SK-N-SH (cell line): ENCODE measurements around the gene VPS9D1. TPM values are rescaled to one million over a fixed set of nuclear protein-coding genes. Genes with fewer than 3 reads are reported as not detected.

ENCODE experiments used
- CTCF ChIA-PET: fragments of 300-600, 350-600 bp; formaldehyde crosslinking; extraction: SDS; loops from one replicate; lab custom pipeline; 2021; lab: Yijun Ruan, JAX
- POLR2A ChIA-PET: fragments of 350-600 bp; sonication (Branson Sonifier 250); formaldehyde crosslinking; extraction: SDS; loops from one replicate; lab custom pipeline; 2020; ENCODE audit warnings: antibody characterized with exemption, inconsistent platforms; lab: Yijun Ruan, JAX
- DNase-seq: peaks from one replicate; pipeline ENCODE4 v3.0.0; 2012
- H2AFZ ChIP-seq: fragments of 200-600 bp; sonication (generic); 2 replicates; pipeline ENCODE4 v1.8.1; 2016; ENCODE audit warnings: antibody characterized with exemption, mild to moderate bottlenecking, low read depth
- H3F3A ChIP-seq: fragments of 200-600 bp; sonication (generic); replicated peaks from 2 replicates; pipeline ENCODE3; 2016; ENCODE audit warnings: antibody characterized with exemption, mild to moderate bottlenecking; ENCODE audit not compliant: insufficient read depth
- H3K27ac ChIP-seq, 2 experiments: fragments of 200-500 bp in 1 of 2; fragments of 200-600 bp in 1 of 2; sonication (Bioruptor generic) in 1 of 2; sonication (generic), shearing (Covaris generic) in 1 of 2; 2 replicates each; pipeline versions ENCODE4 v1.5.1 to v1.6.1; 2014 to 2016; ENCODE audit warnings: low read depth in 2 of 2, inconsistent platforms in 1 of 2, low read length in 1 of 2, mild to moderate bottlenecking in 1 of 2, mixed read lengths in 1 of 2
- H3K27me3 ChIP-seq: fragments of 200-600 bp; sonication (generic), shearing (Covaris generic); 2 replicates; pipeline ENCODE4 v1.6.1; 2016; ENCODE audit warnings: mixed run types; ENCODE audit not compliant: insufficient read depth
- H3K36me3 ChIP-seq, 2 experiments: fragments of 200-500 bp in 1 of 2; fragments of 200-600 bp in 1 of 2; sonication (Bioruptor generic) in 1 of 2; sonication (generic) in 1 of 2; replicated peaks in 1 of 2; 2 replicates each; pipeline versions ENCODE3 to v1.5.1; 2014 to 2016; ENCODE audit warnings: low read length in 1 of 2, mild to moderate bottlenecking in 1 of 2; ENCODE audit not compliant: insufficient read depth in 2 of 2, control insufficient read depth in 1 of 2
- H3K4me1 ChIP-seq, 2 experiments: fragments of 200-500 bp in 1 of 2; fragments of 200-600 bp in 1 of 2; sonication (Bioruptor generic) in 1 of 2; sonication (generic), shearing (Covaris generic) in 1 of 2; 2 replicates each; pipeline versions ENCODE4 v1.5.1 to v1.6.1; 2014 to 2016; ENCODE audit warnings: low read depth in 1 of 2, low read length in 1 of 2, mixed run types in 1 of 2; ENCODE audit not compliant: insufficient read depth in 2 of 2, control insufficient read depth in 1 of 2
- H3K4me2 ChIP-seq: fragments of 200-600 bp; sonication (generic), shearing (Covaris generic); 2 replicates; pipeline ENCODE4 v1.6.1; 2017; ENCODE audit warnings: mixed run types
- H3K4me3 ChIP-seq, 2 experiments: fragments of 200-500 bp in 1 of 2; fragments of 200-600 bp in 1 of 2; sonication (Bioruptor generic) in 1 of 2; sonication (generic), shearing (Covaris generic) in 1 of 2; 2 replicates each; pipeline versions ENCODE4 v1.5.1 to v1.8.1; 2014 to 2016; ENCODE audit warnings: low read depth in 2 of 2, inconsistent platforms in 1 of 2, low read length in 1 of 2, mild to moderate bottlenecking in 1 of 2, mixed read lengths in 1 of 2, moderate library complexity in 1 of 2
- H3K79me2 ChIP-seq: fragments of 200-600 bp; sonication (generic); 2 replicates; pipeline ENCODE4 v1.8.1; 2017; ENCODE audit warnings: mild to moderate bottlenecking; ENCODE audit not compliant: insufficient read depth
- H3K9ac ChIP-seq: fragments of 200-600 bp; sonication (generic); 2 replicates; pipeline ENCODE4 v1.6.1; 2017; ENCODE audit warnings: mixed run types
- H3K9me2 ChIP-seq: fragments of 200-600 bp; sonication (generic); 2 replicates; pipeline ENCODE4 v1.6.1; 2017; ENCODE audit warnings: mixed run types
- H3K9me3 ChIP-seq: fragments of 200-600 bp; sonication (generic); 2 replicates; pipeline ENCODE4 v1.6.1; 2017; ENCODE audit warnings: mixed run types, mild to moderate bottlenecking, moderate library complexity
- H4K20me1 ChIP-seq: fragments of 200-600 bp; sonication (generic); 2 replicates; pipeline ENCODE4 v1.6.1; 2017; ENCODE audit warnings: mild to moderate bottlenecking, mixed run types; ENCODE audit not compliant: insufficient read depth
- CHD2 ChIP-seq: fragments of 150-350 bp; IDR thresholded peaks from 2 replicates; pipeline ENCODE4 v1.6.1; 2018; ENCODE audit warnings: low read length; ENCODE audit not compliant: partially characterized antibody
- ELF1 ChIP-seq: IDR thresholded peaks from 2 replicates; pipeline ENCODE4 v1.4.0; 2012
- EZH2phosphoT487 ChIP-seq: fragments of 200-600 bp; sonication (generic); IDR thresholded peaks from 2 replicates; pipeline ENCODE4 v1.6.1; 2017; ENCODE audit warnings: low read depth, mixed run types, mild to moderate bottlenecking, antibody characterized with exemption, moderate library complexity, borderline replicate concordance
- FOXJ3 ChIP-seq: sonication (generic); formaldehyde crosslinking; IDR thresholded peaks from 2 replicates; pipeline ENCODE4 v1.5.1; 2020; ENCODE audit warnings: mild to moderate bottlenecking, missing genetic modification reagents
- FOXM1 ChIP-seq: IDR thresholded peaks from 2 replicates; pipeline ENCODE4 v1.4.0; 2012; ENCODE audit warnings: low read depth, mild to moderate bottlenecking
- JUND ChIP-seq: IDR thresholded peaks from 2 replicates; pipeline ENCODE4 v1.4.0; 2012
- MEF2A ChIP-seq: IDR thresholded peaks from 2 replicates; pipeline ENCODE4 v1.4.0; 2012; ENCODE audit warnings: low read depth, borderline replicate concordance
- NFIC ChIP-seq: IDR thresholded peaks from 2 replicates; pipeline ENCODE4 v1.4.0; 2012; ENCODE audit warnings: borderline replicate concordance
- POLR2AphosphoS5 ChIP-seq: IDR thresholded peaks from 2 replicates; pipeline ENCODE4 v1.6.1; 2012; ENCODE audit warnings: low read depth, low read length
- RCOR1 ChIP-seq: fragments of 150-350 bp; IDR thresholded peaks from 2 replicates; pipeline ENCODE4 v1.6.1; 2017; ENCODE audit warnings: antibody characterized with exemption, low read length
- RXRA ChIP-seq: IDR thresholded peaks from 2 replicates; pipeline ENCODE4 v1.4.0; 2012; ENCODE audit warnings: low read depth, mild to moderate bottlenecking, borderline replicate concordance
- SIN3A ChIP-seq: IDR thresholded peaks from 2 replicates; pipeline ENCODE4 v1.6.1; 2012; ENCODE audit warnings: low read depth, mild to moderate bottlenecking, low read length, moderate library complexity, borderline replicate concordance
- SMC3 ChIP-seq: IDR thresholded peaks from 2 replicates; pipeline ENCODE4 v1.6.1; 2012; ENCODE audit warnings: low read depth, low read length, improper control_type of control experiment
- TCF12 ChIP-seq: IDR thresholded peaks from 2 replicates; pipeline ENCODE4 v1.4.0; 2012
- whole genome bisulfite sequencing: methylation state at CpG from one replicate; pipeline ENCODE4 v1.1.6; 2017; ENCODE audit warnings: low lambda C conversion rate; 5-methylcytosine and 5-hydroxymethylcytosine counted together
- polyA plus RNA-seq, 3 experiments: library from polyadenylated mRNA; depleted of rRNA; stranded (reverse); fragments of >200 nt; gene quantifications; 2 replicates each; pipeline ENCODE4 v1.2.3, GENCODE V29; 2012
- TF ChIP-seq, protein P1 (sequence below): IDR thresholded peaks from 2 replicates; pipeline ENCODE4 v1.4.0; 2012; ENCODE audit warnings: low read depth, borderline replicate concordance
- TF ChIP-seq, protein P2 (sequence below): fragments of 150-350 bp; IDR thresholded peaks from 2 replicates; pipeline ENCODE4 v1.6.1; 2017; ENCODE audit warnings: antibody characterized with exemption, low read length, low read depth, borderline replicate concordance
- TF ChIP-seq, protein P3 (sequence below): IDR thresholded peaks from 2 replicates; pipeline ENCODE4 v1.4.0; 2012; ENCODE audit warnings: low read depth, borderline replicate concordance
- TF ChIP-seq, protein P4 (sequence below): fragments of 150-350 bp; IDR thresholded peaks from 2 replicates; pipeline ENCODE4 v1.6.1; 2016; ENCODE audit warnings: mild to moderate bottlenecking, low read depth, low read length

The VPS9D1 gene
- polyA plus RNA-seq, 1 of the 3 experiments (the other 2 are of a cell fraction): 10.1 TPM

DNA sequence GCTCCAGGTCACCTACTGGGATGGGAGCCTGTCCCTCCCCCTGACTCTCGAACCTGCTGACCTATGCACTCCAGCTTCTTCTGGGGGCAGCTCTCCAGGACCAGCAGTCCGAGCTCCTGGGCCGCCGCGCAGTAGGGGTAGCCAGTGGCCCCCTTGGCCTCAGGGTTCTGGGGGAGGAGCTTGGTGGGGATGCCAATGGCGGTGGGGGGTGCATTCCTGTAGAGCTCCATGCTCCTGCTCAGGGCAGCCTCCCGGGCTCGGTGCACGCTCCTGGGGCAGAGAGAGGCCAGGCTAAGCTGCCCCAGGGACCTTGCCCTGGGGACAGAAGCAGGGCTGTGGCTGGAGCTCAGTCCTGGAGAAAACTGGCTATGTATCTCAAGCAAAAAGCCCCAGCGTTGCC is 11.5 kb downstream of the VPS9D1 start:
- CTCF ChIA-PET: interaction anchor here (0.9 to 3.0 kb wide), 5 partner anchors 9 to 310 kb away, joined by 3 to 14 read pairs (median 3); partner anchors contain the start of gene DBNDD1
- Histone ChIP-seq H3F3A (peaks cover 6% of the 10 kb centered on the region), H3K4me1 (peaks cover 0 to 3% of the 10 kb centered on the region in 2 experiments; a peak in 1 of 4 replicates), H3K79me2 (peaks cover 17% of the 10 kb centered on the region), H3K36me3 (peaks cover 0 to 1% of the 10 kb centered on the region in 2 experiments), H3K4me2 (no peak overlapping the region), H3K27me3 (no peaks in the 10 kb centered on the region), H3K9ac (no peak overlapping the region), H2AFZ (no peak overlapping the region), H3K4me3 (no peak overlapping the region), H3K27ac (no peak overlapping the region), H3K9me3 (no peaks in the 10 kb centered on the region), H3K9me2 (no peaks in the 10 kb centered on the region), H4K20me1 (no peaks in the 10 kb centered on the region)
- POLR2A ChIA-PET: interaction anchor here (1.7 kb wide), 1 partner anchor 9 kb away, joined by 5 read pairs; no protein-coding TSS in a partner anchor
- DNase-seq: no peak
- WGBS: 95% methylated on average over 6 of the region's 10 CpGs
- no peak for TF ChIP-seq POLR2AphosphoS5
- TF ChIP-seq SMC3: no peak
- TF ChIP-seq NFIC: no peak
- TF ChIP-seq EZH2phosphoT487: no peak
- no peak for TF ChIP-seq MEF2A
- TF ChIP-seq, protein P1, sequence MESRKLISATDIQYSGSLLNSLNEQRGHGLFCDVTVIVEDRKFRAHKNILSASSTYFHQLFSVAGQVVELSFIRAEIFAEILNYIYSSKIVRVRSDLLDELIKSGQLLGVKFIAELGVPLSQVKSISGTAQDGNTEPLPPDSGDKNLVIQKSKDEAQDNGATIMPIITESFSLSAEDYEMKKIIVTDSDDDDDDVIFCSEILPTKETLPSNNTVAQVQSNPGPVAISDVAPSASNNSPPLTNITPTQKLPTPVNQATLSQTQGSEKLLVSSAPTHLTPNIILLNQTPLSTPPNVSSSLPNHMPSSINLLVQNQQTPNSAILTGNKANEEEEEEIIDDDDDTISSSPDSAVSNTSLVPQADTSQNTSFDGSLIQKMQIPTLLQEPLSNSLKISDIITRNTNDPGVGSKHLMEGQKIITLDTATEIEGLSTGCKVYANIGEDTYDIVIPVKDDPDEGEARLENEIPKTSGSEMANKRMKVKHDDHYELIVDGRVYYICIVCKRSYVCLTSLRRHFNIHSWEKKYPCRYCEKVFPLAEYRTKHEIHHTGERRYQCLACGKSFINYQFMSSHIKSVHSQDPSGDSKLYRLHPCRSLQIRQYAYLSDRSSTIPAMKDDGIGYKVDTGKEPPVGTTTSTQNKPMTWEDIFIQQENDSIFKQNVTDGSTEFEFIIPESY: no peak
- TF ChIP-seq RCOR1: no peak
- TF ChIP-seq FOXJ3: no peak
- no peak for TF ChIP-seq CHD2
- TF ChIP-seq TCF12: no peak
- no peak for TF ChIP-seq FOXM1
- no peak for TF ChIP-seq SIN3A
- TF ChIP-seq, protein P2, sequence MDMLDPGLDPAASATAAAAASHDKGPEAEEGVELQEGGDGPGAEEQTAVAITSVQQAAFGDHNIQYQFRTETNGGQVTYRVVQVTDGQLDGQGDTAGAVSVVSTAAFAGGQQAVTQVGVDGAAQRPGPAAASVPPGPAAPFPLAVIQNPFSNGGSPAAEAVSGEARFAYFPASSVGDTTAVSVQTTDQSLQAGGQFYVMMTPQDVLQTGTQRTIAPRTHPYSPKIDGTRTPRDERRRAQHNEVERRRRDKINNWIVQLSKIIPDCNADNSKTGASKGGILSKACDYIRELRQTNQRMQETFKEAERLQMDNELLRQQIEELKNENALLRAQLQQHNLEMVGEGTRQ: no peak
- TF ChIP-seq, protein P3, sequence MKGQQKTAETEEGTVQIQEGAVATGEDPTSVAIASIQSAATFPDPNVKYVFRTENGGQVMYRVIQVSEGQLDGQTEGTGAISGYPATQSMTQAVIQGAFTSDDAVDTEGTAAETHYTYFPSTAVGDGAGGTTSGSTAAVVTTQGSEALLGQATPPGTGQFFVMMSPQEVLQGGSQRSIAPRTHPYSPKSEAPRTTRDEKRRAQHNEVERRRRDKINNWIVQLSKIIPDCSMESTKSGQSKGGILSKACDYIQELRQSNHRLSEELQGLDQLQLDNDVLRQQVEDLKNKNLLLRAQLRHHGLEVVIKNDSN: no peak
- no peak for TF ChIP-seq ELF1

DNA sequence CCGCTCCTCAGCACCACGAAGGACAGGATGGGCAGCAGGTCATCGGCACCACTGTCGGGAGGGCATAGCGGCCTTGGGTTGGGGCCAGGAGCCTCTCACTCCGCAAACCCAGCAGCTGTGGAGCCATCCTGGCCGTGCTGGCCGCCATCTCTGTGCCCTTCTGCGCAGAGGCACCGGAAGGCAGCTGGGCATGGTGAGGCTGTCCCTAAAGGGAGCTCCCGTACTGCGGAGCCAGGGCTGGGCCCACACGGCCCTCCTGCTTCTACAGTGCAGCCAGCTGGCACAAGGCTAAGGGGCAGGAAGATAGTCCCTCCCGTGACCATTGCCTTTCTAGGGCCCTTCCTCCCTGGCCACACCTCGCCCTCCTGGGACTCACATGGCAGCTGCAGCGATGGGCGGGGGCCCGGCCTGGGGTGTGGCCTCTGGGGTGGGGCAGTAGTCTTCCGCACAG is 12.2 kb downstream of the VPS9D1 start:
- Histone ChIP-seq H2AFZ (no peak overlapping the region), H3K27ac (no peak overlapping the region), H3K27me3 (no peaks in the 10 kb centered on the region), H3F3A (peaks cover 5% of the 10 kb centered on the region), H3K36me3 (no peaks in the 10 kb centered on the region), H3K4me2 (no peak overlapping the region), H4K20me1 (no peaks in the 10 kb centered on the region), H3K4me1 (peaks cover 0 to 3% of the 10 kb centered on the region in 2 experiments; a peak in 1 of 4 replicates), H3K9ac (no peak overlapping the region), H3K4me3 (no peak overlapping the region), H3K9me2 (no peaks in the 10 kb centered on the region), H3K9me3 (no peaks in the 10 kb centered on the region), H3K79me2 (peaks cover 14% of the 10 kb centered on the region)
- WGBS: 100% methylated on average over 1 of the region's 19 CpGs
- DNase-seq: no peak
- CTCF ChIA-PET: interaction anchor here (0.9 to 3.0 kb wide), 3 partner anchors 8 to 310 kb away, joined by 3 to 14 read pairs (median 6); partner anchors contain the start of gene DBNDD1
- no peak for TF ChIP-seq RXRA
- TF ChIP-seq, protein P4, sequence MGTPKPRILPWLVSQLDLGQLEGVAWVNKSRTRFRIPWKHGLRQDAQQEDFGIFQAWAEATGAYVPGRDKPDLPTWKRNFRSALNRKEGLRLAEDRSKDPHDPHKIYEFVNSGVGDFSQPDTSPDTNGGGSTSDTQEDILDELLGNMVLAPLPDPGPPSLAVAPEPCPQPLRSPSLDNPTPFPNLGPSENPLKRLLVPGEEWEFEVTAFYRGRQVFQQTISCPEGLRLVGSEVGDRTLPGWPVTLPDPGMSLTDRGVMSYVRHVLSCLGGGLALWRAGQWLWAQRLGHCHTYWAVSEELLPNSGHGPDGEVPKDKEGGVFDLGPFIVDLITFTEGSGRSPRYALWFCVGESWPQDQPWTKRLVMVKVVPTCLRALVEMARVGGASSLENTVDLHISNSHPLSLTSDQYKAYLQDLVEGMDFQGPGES: no peak
- TF ChIP-seq JUND: no peak
- POLR2A ChIA-PET: interaction anchor here (1.7 kb wide), 1 partner anchor 9 kb away, joined by 5 read pairs; no protein-coding TSS in a partner anchor
